ENCODE measurements around the gene SSX4.
"Not testable (repeated sequence)": the region's sequence is repeated elsewhere in the genome, so short reads cannot be mapped to it uniquely, and the experiment has no call there.

GRCh38 chrX:48433713-48434112, 50.4 kb downstream of the SSX4 start:
- not testable (repeated sequence) for TF ChIP-seq CTCF, EP300 (IDR thresholded peaks at IDR 0.05)
